Body of pancreas (tissue), 4 donors: ENCODE measurements around the gene PHGDH. TPM values are rescaled to one million over a fixed set of nuclear protein-coding genes. Genes with fewer than 3 reads are reported as not detected.

Experiments
- ATAC-seq: fragments of 150-250 bp; one replicate; pipeline ENCODE4 v1.9.1; 2016
- DNase-seq, 4 donors: peaks; one replicate each; pipeline ENCODE4 v3.0.0-alpha.2; 2019
- H3K27ac ChIP-seq, 4 donors: fragments of 200-600 bp; sonication (generic); 1 replicate in 3 of 4; 2 replicates in 1 of 4; pipeline versions ENCODE4 v1.5.1 to v1.6.1; 2016 to 2019; ENCODE audit warnings: mild to moderate bottlenecking in 1 of 4, mixed read lengths in 1 of 4, moderate library complexity in 1 of 4
- H3K27me3 ChIP-seq, 2 donors: fragments of 200-600 bp; sonication (generic); one replicate each; pipeline ENCODE4 v1.6.0; 2016; ENCODE audit warnings: mild to moderate bottlenecking in 1 of 2
- H3K36me3 ChIP-seq, 2 donors: fragments of 200-600 bp; sonication (generic); replicated peaks in 1 of 2; 2 replicates each; pipeline ENCODE4 v1.5.1; 2016; ENCODE audit warnings: low read depth in 2 of 2; ENCODE audit not compliant: insufficient read depth in 1 of 2
- H3K4me1 ChIP-seq: fragments of 200-600 bp; sonication (generic); one replicate; pipeline ENCODE4 v1.6.0; 2016
- H3K4me3 ChIP-seq, 2 donors: fragments of 200-600 bp; sonication (generic); 1 replicate in 1 of 2; 2 replicates in 1 of 2; pipeline ENCODE4 v1.5.1; 2016 to 2019
- H3K9me3 ChIP-seq, 3 donors: fragments of 200-600 bp; sonication (generic); 1 replicate in 2 of 3; 2 replicates in 1 of 3; pipeline ENCODE4 v1.5.1; 2016
- POLR2A ChIP-seq, 3 donors: fragments of 450-650 bp; IDR thresholded peaks; one replicate each; pipeline ENCODE4 v1.6.1; 2016; ENCODE audit warnings: antibody characterized with exemption in 3 of 3, mild to moderate bottlenecking in 2 of 3
- WGBS, 2 donors: methylation state at CpG; one replicate each; pipeline ENCODE4 v1.1.5; 2017; 5-methylcytosine and 5-hydroxymethylcytosine counted together
- intact Hi-C: fragments of 100-400 bp; cut with DNase I; formaldehyde crosslinking; loops from one replicate; pipeline ENCODE4 v1.15.1; 2023
- total RNA-seq, 2 donors: library from RNA; depleted of rRNA; stranded (reverse); fragments of >200 nt; gene quantifications; one replicate each; pipeline ENCODE4 v1.1.0, GENCODE V29; 2016
- TF ChIP-seq, protein P1 (sequence below), 7 experiments: fragments of 450-650 bp in 4 of 7; fragments of 200-600 bp in 3 of 7; sonication (generic) in 3 of 7; IDR thresholded peaks; one replicate each; pipeline ENCODE4 v1.5.1; 2016 to 2019; ENCODE audit warnings: antibody characterized with exemption in 7 of 7

PHGDH gene
- total RNA-seq, 2 donors from 2014 or later: 75.5 to 101 TPM

- Histone ChIP-seq H3K4me1 (peaks cover 36% of the 10 kb centered on the region), H3K27ac (peak overlapping the region in 3 of 4 donors; percentile 20 to 50 (median 31)), H3K4me3 (no peak overlapping the region), H3K9me3 (no peaks in the 10 kb centered on the region), H3K36me3 (no peaks in the 10 kb centered on the region), H3K27me3 (no peaks in the 10 kb centered on the region)
- 64 to 65% methylated on average over 10 to 11 of the region's 11 CpGs for WGBS, 2 donors
- intact Hi-C loops: no loop called here
- ATAC-seq (no peak), DNase-seq (no peak)
- TF ChIP-seq, protein P1, sequence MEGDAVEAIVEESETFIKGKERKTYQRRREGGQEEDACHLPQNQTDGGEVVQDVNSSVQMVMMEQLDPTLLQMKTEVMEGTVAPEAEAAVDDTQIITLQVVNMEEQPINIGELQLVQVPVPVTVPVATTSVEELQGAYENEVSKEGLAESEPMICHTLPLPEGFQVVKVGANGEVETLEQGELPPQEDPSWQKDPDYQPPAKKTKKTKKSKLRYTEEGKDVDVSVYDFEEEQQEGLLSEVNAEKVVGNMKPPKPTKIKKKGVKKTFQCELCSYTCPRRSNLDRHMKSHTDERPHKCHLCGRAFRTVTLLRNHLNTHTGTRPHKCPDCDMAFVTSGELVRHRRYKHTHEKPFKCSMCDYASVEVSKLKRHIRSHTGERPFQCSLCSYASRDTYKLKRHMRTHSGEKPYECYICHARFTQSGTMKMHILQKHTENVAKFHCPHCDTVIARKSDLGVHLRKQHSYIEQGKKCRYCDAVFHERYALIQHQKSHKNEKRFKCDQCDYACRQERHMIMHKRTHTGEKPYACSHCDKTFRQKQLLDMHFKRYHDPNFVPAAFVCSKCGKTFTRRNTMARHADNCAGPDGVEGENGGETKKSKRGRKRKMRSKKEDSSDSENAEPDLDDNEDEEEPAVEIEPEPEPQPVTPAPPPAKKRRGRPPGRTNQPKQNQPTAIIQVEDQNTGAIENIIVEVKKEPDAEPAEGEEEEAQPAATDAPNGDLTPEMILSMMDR (IDR thresholded peaks at IDR 0.05): no peak
- no peak for TF ChIP-seq POLR2A (IDR thresholded peaks at IDR 0.05)
Observed at GRCh38 chr1:119732465-119733168, 20.9 kb downstream of the PHGDH start.

- WGBS, 2 donors: 92% methylated on average over 3 of the region's 3 CpGs
- no peaks in the 10 kb centered on the region for H3K36me3 ChIP-seq
- TF ChIP-seq POLR2A (IDR thresholded peaks at IDR 0.05): no peak
- TF ChIP-seq, protein P1 (IDR thresholded peaks at IDR 0.05): no peak
- H3K27ac ChIP-seq: peak overlapping the region in 1 of 4 donors; percentile 37
- no peak for DNase-seq
- H3K9me3 ChIP-seq: no peaks in the 10 kb centered on the region
- H3K27me3 ChIP-seq: no peaks in the 10 kb centered on the region
- no peak for ATAC-seq
- intact Hi-C loops: no loop called here
- no peak overlapping the region for H3K4me3 ChIP-seq
- peaks cover 45% of the 10 kb centered on the region for H3K4me1 ChIP-seq
Observed at GRCh38 chr1:119733754-119734153, 22.0 kb downstream of the PHGDH start.

DNA sequence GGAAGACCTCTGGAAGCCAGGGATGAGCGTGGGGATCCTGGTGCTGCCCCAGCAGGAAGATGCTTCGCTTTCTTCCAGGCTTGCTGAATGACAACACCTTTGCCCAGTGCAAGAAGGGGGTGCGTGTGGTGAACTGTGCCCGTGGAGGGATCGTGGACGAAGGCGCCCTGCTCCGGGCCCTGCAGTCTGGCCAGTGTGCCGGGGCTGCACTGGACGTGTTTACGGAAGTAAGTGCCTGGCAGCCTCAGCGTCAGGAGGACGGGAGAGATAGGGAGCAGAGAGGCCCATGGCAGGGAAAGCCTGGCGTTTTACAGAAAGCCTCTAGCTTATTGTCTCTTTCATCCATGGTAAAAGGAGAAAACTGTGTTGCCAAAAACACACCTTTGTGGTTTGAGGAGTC lies 23.5 kb downstream of the PHGDH start:
- DNase-seq (peak in 2 of 4 donors; percentile 45 to 59), ATAC-seq (no peak)
- H3K9me3 ChIP-seq: no peaks in the 10 kb centered on the region
- 62 to 82% methylated on average over 14 of the region's 14 CpGs for WGBS, 2 donors
- H3K27me3 ChIP-seq: no peaks in the 10 kb centered on the region
- intact Hi-C loops: no loop called here
- peak in 1 of 3 donors; percentile 9 for TF ChIP-seq POLR2A (IDR thresholded peaks at IDR 0.05)
- TF ChIP-seq, protein P1 (IDR thresholded peaks at IDR 0.05): no peak
- peak overlapping the region in 3 of 4 donors; percentile 45 to 80 (median 80) for H3K27ac ChIP-seq
- H3K4me1 ChIP-seq: peaks cover 45% of the 10 kb centered on the region
- H3K36me3 ChIP-seq: no peaks in the 10 kb centered on the region
- H3K4me3 ChIP-seq: no peak overlapping the region

GRCh38 chr1:119736649-119737039 lies 24.9 kb downstream of the PHGDH start:
- 82 to 85% methylated on average over 2 of the region's 2 CpGs for WGBS, 2 donors
- no peak overlapping the region for H3K4me3 ChIP-seq
- H3K27me3 ChIP-seq: no peaks in the 10 kb centered on the region
- TF ChIP-seq POLR2A (IDR thresholded peaks at IDR 0.05): no peak
- TF ChIP-seq, protein P1 (IDR thresholded peaks at IDR 0.05): no peak
- H3K9me3 ChIP-seq: no peaks in the 10 kb centered on the region
- H3K27ac ChIP-seq: peak overlapping the region; percentile 62 to 80 (median 80)
- H3K4me1 ChIP-seq: peaks cover 43% of the 10 kb centered on the region
- ATAC-seq (no peak), DNase-seq (no peak)
- intact Hi-C loops: no loop called here
- H3K36me3 ChIP-seq: no peaks in the 10 kb centered on the region
